ENCODE data around the gene TTLL6. TPM values are rescaled to one million over a fixed set of nuclear protein-coding genes. Genes with fewer than 3 reads are reported as not detected.

Gene TTLL6
- total and polyA plus RNA-seq, 2 donors (not counting 3 experiments of a cell fraction or from before 2014, with no cell fraction given), result not detected

- no peaks in the 10 kb centered on the region for H3K4me1 ChIP-seq (ENCODE audit: control insufficient read depth, extremely low read depth, insufficient read depth, low read length)
- H3K36me3 ChIP-seq (ENCODE audit: control insufficient read depth in 2 of 2, extremely low read depth in 1 of 2, insufficient read depth in 2 of 2, low read length in 2 of 2), result no peaks in the 10 kb centered on the region
- intact Hi-C loops (cut with micrococcal nuclease), result no loop called here
- H2AFZ ChIP-seq (ENCODE audit: low read depth, low read length), result no peak overlapping the region
- no peak overlapping the region for H3K4me2 ChIP-seq (ENCODE audit: insufficient read depth, low read length)
- peaks cover 86 to 96% of the 10 kb centered on the region in 2 experiments for H3K27me3 ChIP-seq (ENCODE audit: control insufficient read depth in 2 of 2, insufficient read depth in 2 of 2, low read length in 2 of 2)
- BruUV-seq (replicated peaks), result no TSS peak
- no peak overlapping the region for H3K27ac ChIP-seq (ENCODE audit: insufficient read depth, low read depth, low read length)
- no peak overlapping the region for H3K4me3 ChIP-seq (replicated peaks in 1 of 3; ENCODE audit: insufficient read depth in 1 of 3, low read depth in 1 of 3, low read length in 3 of 3)
- CTCF ChIA-PET, result interaction anchor here (0.6 to 4.0 kb wide), 9 partner anchors 9 to 402 kb away, joined by 3 to 41 read pairs (median 3); partner anchors contain the start of gene PRAC2
- no peak for FAIRE-seq
- H4K20me1 ChIP-seq (replicated peaks; ENCODE audit: control insufficient read depth, extremely low read depth, insufficient read depth, low read length), result no peaks in the 10 kb centered on the region
- dilution Hi-C loops (cut with MboI; ENCODE audit: extremely low pct_ligation_motif_present, low sequenced_read_pairs), result no loop called here
- TF ChIP-seq EZH2 (IDR thresholded peaks at IDR 0.05; ENCODE audit: borderline replicate concordance, low read depth, low read length, severe bottlenecking) (peak; percentile 15), POLR2A (IDR thresholded peaks at IDR 0.05; ENCODE audit: low read depth, low read length) (no peak)
- DNase-seq (ENCODE audit: low read depth, low spot score), result no peak
- H3K9ac ChIP-seq (replicated peaks; ENCODE audit: extremely low read depth, insufficient read depth, low read length), result no peak overlapping the region
- no peaks in the 10 kb centered on the region for H3K79me2 ChIP-seq (ENCODE audit: control insufficient read depth, insufficient read depth, low read length)
- no peaks in the 10 kb centered on the region for H3K9me1 ChIP-seq (replicated peaks; ENCODE audit: control insufficient read depth, extremely low read depth, insufficient read depth, low read length)
- no peaks in the 10 kb centered on the region for H3K9me3 ChIP-seq (replicated peaks; ENCODE audit: control insufficient read depth, insufficient read depth, low read length)
- POLR2A ChIA-PET, result no interaction called here
Observed at GRCh38 chr17:48734333-48735061, 82.5 kb downstream of the TTLL6 start.

- dilution Hi-C loops (cut with MboI; ENCODE audit: extremely low pct_ligation_motif_present, low sequenced_read_pairs), result no loop called here
Observed at GRCh38 chr17:48733632-48734328, 83.2 kb downstream of the TTLL6 start.

More at GRCh38 chr17:48733632-48734328, 83.2 kb downstream of the TTLL6 start:
- Histone ChIP-seq H3K4me3 (replicated peaks in 1 of 3; ENCODE audit: insufficient read depth in 1 of 3, low read depth in 1 of 3, low read length in 3 of 3) (no peak overlapping the region), H2AFZ (ENCODE audit: low read depth, low read length) (no peak overlapping the region), H3K36me3 (ENCODE audit: control insufficient read depth in 2 of 2, extremely low read depth in 1 of 2, insufficient read depth in 2 of 2, low read length in 2 of 2) (no peaks in the 10 kb centered on the region), H4K20me1 (replicated peaks; ENCODE audit: control insufficient read depth, extremely low read depth, insufficient read depth, low read length) (no peaks in the 10 kb centered on the region), H3K9me3 (replicated peaks; ENCODE audit: control insufficient read depth, insufficient read depth, low read length) (no peaks in the 10 kb centered on the region), H3K9me1 (replicated peaks; ENCODE audit: control insufficient read depth, extremely low read depth, insufficient read depth, low read length) (no peaks in the 10 kb centered on the region), H3K9ac (replicated peaks; ENCODE audit: extremely low read depth, insufficient read depth, low read length) (no peak overlapping the region), H3K27me3 (ENCODE audit: control insufficient read depth in 2 of 2, insufficient read depth in 2 of 2, low read length in 2 of 2) (peaks cover 86 to 94% of the 10 kb centered on the region in 2 experiments), H3K27ac (ENCODE audit: insufficient read depth, low read depth, low read length) (no peak overlapping the region), H3K4me2 (ENCODE audit: insufficient read depth, low read length) (no peak overlapping the region), H3K79me2 (ENCODE audit: control insufficient read depth, insufficient read depth, low read length) (no peaks in the 10 kb centered on the region), H3K4me1 (ENCODE audit: control insufficient read depth, extremely low read depth, insufficient read depth, low read length) (no peaks in the 10 kb centered on the region)
- TF ChIP-seq FOS (IDR thresholded peaks at IDR 0.05; ENCODE audit: borderline replicate concordance, insufficient read depth, low read length) (no peak), JUN (IDR thresholded peaks at IDR 0.05; ENCODE audit: borderline replicate concordance, insufficient read depth, insufficient read length, low read depth) (no peak), MYC (IDR thresholded peaks at IDR 0.05; ENCODE audit: low read depth, low read length) (no peak), GATA2 (IDR thresholded peaks at IDR 0.05; ENCODE audit: insufficient read depth, insufficient read length, low read depth, low read length) (no peak), POLR2AphosphoS5 (IDR thresholded peaks at IDR 0.05; ENCODE audit: insufficient read depth, low read depth, low read length) (no peak), MAX (IDR thresholded peaks at IDR 0.05; ENCODE audit: insufficient read depth, insufficient read length) (no peak)
- intact Hi-C loops (cut with micrococcal nuclease), result no loop called here
- no peak for DNase-seq (ENCODE audit: low read depth, low spot score)
- no TSS peak for BruUV-seq (replicated peaks)
- ChIA-PET CTCF (interaction anchor here (0.6 to 4.0 kb wide), 8 partner anchors 10 to 402 kb away, joined by 3 to 41 read pairs (median 3); partner anchors contain the start of gene PRAC2), POLR2A (no interaction called here)
- no peak for FAIRE-seq
